SH-SY5Y (cell line): ENCODE data around the gene PCED1B.

Experiments
- GATA2 ChIP-seq: IDR thresholded peaks from 2 replicates; pipeline ENCODE4 v1.6.1; 2011; ENCODE audit warnings: mild to moderate bottlenecking, low read depth, low read length
- GATA3 ChIP-seq: IDR thresholded peaks from 2 replicates; pipeline ENCODE4 v1.6.1; 2011; ENCODE audit warnings: low read depth, mild to moderate bottlenecking, low read length, moderate library complexity

The PCED1B gene

GRCh38 chr12:47234576-47235141 is 155.2 kb downstream of the PCED1B start:
- TF ChIP-seq GATA3 (no peak), GATA2 (no peak)

GRCh38 chr12:47235258-47236040 is 156.0 kb downstream of the PCED1B start:
- no peak for TF ChIP-seq GATA2
- no peak for TF ChIP-seq GATA3

GRCh38 chr12:47236109-47236714 is 156.8 kb downstream of the PCED1B start:
- TF ChIP-seq GATA3, result no peak
- TF ChIP-seq GATA2, result no peak

GRCh38 chr12:47237751-47238211 is 158.4 kb downstream of the PCED1B start:
- TF ChIP-seq GATA3 (no peak), GATA2 (no peak)

GRCh38 chr12:47238669-47239114 is 159.3 kb downstream of the PCED1B start:
- no peak for TF ChIP-seq GATA3
- no peak for TF ChIP-seq GATA2

GRCh38 chr12:47242426-47242825 is 163.0 kb downstream of the PCED1B start:
- TF ChIP-seq GATA2 (no peak), GATA3 (no peak)

GRCh38 chr12:47244835-47245234 is 165.4 kb downstream of the PCED1B start:
- TF ChIP-seq GATA2 (no peak), GATA3 (no peak)

- TF ChIP-seq GATA2 (no peak), GATA3 (no peak)
These were observed 166.2 kb downstream of the PCED1B start for GRCh38 chr12:47245623-47246022.

GRCh38 chr12:47247418-47247817 is 168.0 kb downstream of the PCED1B start:
- TF ChIP-seq GATA2 (no peak), GATA3 (no peak)

- no peak for TF ChIP-seq GATA3
- TF ChIP-seq GATA2, result no peak
These were observed 169.7 kb downstream of the PCED1B start for GRCh38 chr12:47249082-47249481.

GRCh38 chr12:47249719-47250357 is 170.4 kb downstream of the PCED1B start:
- TF ChIP-seq GATA2, result no peak
- TF ChIP-seq GATA3, result no peak

- no peak for TF ChIP-seq GATA2
- TF ChIP-seq GATA3, result no peak
These were observed 172.5 kb downstream of the PCED1B start for GRCh38 chr12:47251919-47252318.

- no peak for TF ChIP-seq GATA3
- TF ChIP-seq GATA2, result no peak
These were observed 185.5 kb downstream of the PCED1B start for GRCh38 chr12:47264951-47265350.

GRCh38 chr12:47265391-47265790 is 186.0 kb downstream of the PCED1B start:
- TF ChIP-seq GATA2 (no peak), GATA3 (no peak)

- TF ChIP-seq GATA2, result no peak
- no peak for TF ChIP-seq GATA3
These were observed 188.2 kb downstream of the PCED1B start for GRCh38 chr12:47267571-47267970.
